ENCODE measurements around the gene ZNF281.
"Not testable (repeated sequence)": the region's sequence is repeated elsewhere in the genome, so short reads cannot be mapped to it uniquely, and the experiment has no call there.

The ZNF281 gene

DNA sequence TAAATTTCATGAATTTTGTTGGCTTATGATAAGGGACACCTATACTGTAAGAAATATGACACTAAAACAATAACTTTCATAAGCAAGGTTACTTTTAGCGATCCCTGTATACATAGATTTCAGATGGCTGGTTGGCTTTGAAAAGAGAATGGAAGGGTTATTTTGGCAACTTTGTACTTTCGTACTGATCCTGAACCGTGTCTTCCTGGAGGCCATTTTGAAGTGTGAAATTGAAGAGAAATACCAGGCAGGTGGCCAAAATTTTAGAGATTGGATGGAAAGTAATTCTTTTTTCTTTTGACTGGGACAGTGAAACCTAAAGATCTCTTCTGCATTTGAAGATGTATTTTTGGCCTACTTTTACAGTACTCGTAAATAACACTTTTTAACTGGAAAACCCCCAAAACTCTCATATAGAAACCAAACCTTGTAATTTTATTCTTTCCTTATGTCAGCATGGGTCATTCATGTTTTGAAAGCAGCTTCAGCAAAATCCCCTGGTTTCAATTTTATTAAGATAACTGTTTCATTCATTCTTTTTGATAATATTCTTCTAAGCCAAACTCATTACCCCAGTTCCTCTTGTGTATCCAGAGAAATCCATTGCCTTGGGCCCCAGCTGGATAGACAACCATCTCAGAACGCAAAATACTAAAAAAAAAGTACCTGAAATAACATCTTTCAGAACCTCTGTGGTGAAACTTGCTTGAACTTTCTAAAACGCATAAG, 38.4 kb upstream of the ZNF281 start:
- peak; percentile 49 for DNase-seq (ENCODE audit: low read depth)
- no peak overlapping the region for H3K4me3 ChIP-seq (ENCODE audit: low read depth, low read length)
- TF ChIP-seq, protein P1, sequence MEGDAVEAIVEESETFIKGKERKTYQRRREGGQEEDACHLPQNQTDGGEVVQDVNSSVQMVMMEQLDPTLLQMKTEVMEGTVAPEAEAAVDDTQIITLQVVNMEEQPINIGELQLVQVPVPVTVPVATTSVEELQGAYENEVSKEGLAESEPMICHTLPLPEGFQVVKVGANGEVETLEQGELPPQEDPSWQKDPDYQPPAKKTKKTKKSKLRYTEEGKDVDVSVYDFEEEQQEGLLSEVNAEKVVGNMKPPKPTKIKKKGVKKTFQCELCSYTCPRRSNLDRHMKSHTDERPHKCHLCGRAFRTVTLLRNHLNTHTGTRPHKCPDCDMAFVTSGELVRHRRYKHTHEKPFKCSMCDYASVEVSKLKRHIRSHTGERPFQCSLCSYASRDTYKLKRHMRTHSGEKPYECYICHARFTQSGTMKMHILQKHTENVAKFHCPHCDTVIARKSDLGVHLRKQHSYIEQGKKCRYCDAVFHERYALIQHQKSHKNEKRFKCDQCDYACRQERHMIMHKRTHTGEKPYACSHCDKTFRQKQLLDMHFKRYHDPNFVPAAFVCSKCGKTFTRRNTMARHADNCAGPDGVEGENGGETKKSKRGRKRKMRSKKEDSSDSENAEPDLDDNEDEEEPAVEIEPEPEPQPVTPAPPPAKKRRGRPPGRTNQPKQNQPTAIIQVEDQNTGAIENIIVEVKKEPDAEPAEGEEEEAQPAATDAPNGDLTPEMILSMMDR (IDR thresholded peaks at IDR 0.05; ENCODE audit: low read depth, low read length, missing control alignments), result no peak

DNA sequence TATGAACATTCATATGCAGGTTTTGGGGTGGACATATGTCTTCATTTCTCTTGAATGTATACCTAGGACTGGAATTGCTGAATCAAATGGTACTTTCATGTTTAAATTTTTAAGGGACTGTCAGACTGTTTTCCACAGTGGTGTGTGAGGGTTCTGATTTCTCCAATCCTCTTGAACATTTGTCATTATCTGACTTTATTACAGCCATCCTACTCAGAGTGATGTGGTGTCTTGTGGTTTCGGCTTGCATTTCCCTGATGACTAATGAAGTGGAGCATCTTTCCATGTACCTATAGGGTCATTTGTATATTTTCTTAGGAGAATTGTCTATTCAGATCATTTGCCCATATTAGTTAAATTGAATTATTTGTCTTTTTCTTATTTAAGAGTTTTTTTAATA, 35.4 kb upstream of the ZNF281 start:
- H3K4me3 ChIP-seq (ENCODE audit: low read depth, low read length), result no peak overlapping the region
- TF ChIP-seq, protein P1 (IDR thresholded peaks at IDR 0.05; ENCODE audit: low read depth, low read length, missing control alignments), result no peak
- DNase-seq (ENCODE audit: low read depth), result no peak

DNA sequence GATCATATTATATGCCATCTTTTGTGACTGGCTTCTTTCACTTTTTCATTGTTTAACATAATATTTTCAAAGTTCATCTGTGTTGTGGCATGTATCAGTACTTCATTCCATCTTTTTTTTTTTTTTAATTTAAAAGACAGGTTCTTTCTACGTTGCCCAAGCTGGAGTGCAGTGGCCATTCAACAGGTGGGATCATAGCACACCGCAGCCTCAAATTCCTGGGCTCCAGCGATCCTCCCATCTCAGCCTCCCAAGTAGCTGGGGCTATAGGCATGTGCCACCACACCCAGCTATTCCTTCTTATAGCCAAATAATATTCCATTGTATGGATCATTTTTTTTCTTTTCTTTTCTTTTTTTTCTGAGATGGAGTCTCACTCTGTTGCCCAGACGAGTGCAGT, 34.6 kb upstream of the ZNF281 start:
- TF ChIP-seq, protein P1 (IDR thresholded peaks at IDR 0.05; ENCODE audit: low read depth, low read length, missing control alignments), result no peak
- no peak for DNase-seq (ENCODE audit: low read depth)
- H3K4me3 ChIP-seq (ENCODE audit: low read depth, low read length), result no peak overlapping the region

DNA sequence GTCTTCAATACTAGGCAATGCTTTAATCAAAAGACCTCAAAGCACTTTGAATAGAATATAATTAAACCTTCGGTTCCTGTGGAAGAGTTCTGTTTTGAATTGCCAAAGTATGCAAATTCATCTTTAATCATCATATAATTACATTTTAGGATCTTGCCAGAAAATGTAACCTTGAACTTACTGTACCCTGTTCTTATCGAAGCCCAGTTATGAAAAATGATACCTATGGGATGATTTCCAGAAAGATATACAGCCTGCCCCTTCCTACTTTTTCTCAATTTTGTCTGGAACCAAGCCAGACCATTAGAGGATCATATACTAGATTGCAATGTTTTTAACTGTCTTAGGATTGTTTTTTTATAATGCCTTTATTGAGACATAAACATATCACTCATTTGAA, 34.0 kb upstream of the ZNF281 start:
- no peak overlapping the region for H3K4me3 ChIP-seq (ENCODE audit: low read depth, low read length)
- no peak for DNase-seq (ENCODE audit: low read depth)
- TF ChIP-seq, protein P1 (IDR thresholded peaks at IDR 0.05; ENCODE audit: low read depth, low read length, missing control alignments), result no peak

DNA sequence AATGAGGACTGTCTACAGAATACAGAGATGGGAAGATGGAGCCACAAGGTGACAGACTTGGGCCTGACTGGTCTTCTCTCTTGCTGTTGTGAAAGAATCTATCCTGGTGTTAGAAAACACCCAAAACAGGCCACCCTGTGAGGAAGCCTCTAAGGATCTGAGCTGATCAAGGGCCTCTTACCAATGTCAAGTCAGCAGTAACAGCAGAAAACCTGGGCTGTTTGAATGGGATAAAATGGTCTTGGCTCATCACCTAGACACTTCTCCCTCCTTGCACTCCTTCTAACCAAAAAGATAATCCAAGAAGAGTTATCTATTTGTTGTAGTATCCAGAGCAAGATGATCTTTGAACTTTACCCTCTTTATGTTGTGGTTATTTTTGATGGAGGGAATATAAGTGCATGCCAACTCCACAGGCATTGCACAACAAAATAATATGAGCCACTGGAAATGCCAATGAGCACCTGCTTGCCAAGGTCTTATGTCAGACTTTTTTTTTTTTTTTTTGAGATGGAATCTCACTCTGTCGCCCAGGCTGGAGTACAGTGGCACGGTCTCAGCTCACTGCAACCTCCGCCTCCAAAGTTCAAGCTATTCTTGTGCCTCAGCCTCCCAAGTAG, 32.8 kb upstream of the ZNF281 start:
- TF ChIP-seq, protein P1 (IDR thresholded peaks at IDR 0.05; ENCODE audit: low read depth, low read length, missing control alignments), result no peak
- no peak for DNase-seq (ENCODE audit: low read depth)

DNA sequence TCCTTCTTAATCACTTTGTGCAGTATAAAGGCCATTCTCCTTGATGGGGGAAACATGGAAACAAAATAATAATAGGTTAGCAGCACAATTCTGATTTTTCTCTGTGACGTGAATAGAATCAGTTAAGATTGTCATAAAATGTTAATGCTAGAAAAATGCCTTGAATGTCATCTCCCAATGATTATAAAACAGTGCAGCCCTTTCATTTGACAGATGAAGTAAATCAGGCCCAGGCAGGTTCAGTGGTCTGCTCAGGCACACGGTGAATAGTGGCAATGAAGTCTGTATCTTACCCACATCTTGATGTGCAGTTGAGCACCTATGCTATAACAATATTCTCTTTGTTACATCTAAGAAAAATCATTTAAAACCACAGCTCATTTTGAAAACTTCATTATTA, 32.2 kb upstream of the ZNF281 start:
- DNase-seq (ENCODE audit: low read depth), result no peak
- no peak overlapping the region for H3K4me3 ChIP-seq (ENCODE audit: low read depth, low read length)
- TF ChIP-seq, protein P1 (IDR thresholded peaks at IDR 0.05; ENCODE audit: low read depth, low read length, missing control alignments), result no peak

More for the DNA sequence above, 32.8 kb upstream of the ZNF281 start:
- no peak overlapping the region for H3K4me3 ChIP-seq (ENCODE audit: low read depth, low read length)

DNA sequence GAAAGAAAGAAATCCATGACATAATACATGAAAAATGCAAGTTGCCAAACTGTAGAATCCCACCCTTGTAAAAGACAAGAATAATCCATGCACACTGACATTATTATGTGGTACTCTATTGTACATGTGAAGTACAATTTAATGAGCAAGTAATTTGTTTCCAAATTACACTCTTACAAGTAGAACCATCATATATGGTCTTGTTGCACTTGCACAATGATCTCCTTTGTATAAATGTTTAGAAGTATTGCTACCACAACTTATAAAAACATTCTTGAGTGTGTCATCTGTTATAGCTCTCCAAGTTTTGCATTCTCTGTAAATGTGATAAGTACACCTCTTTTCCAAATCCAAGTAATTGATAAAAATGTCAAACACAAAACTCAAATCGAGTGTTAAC, 29.1 kb upstream of the ZNF281 start:
- no peak overlapping the region for H3K4me3 ChIP-seq (ENCODE audit: low read depth, low read length)
- no peak for DNase-seq (ENCODE audit: low read depth)
- TF ChIP-seq, protein P1 (IDR thresholded peaks at IDR 0.05; ENCODE audit: low read depth, low read length, missing control alignments), result no peak

DNA sequence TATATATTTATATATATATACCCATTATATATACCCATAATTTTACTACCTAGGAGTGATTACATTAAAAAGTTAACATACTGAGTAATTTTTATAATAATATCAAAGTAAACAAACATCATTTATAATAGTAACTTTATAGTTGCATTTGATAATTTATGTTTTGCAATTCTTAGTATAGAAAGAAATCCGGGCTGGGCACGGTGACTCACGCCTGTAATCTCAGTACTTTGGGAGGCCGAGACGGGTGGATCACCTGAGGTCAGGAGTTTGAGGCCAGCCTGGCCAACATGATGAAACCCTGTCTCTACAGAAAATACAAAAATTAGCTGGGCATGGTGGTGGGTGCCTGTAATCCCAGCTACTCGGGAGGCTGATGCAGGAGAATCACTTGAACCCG, 28.6 kb upstream of the ZNF281 start:
- H3K4me3 ChIP-seq (ENCODE audit: low read depth, low read length); DNase-seq (ENCODE audit: low read depth): not testable (repeated sequence)
